HG02642 (cell line): ENCODE data around the gene GALNT9.

Experiments used
- ATAC-seq: cut with Tn5 transposase; IDR thresholded peaks from one replicate; pipeline ENCODE4 v1.9.1; 2021; ENCODE audit warnings: mild to moderate bottlenecking; ENCODE audit not compliant: unreplicated experiment, poor library complexity

Gene GALNT9

GRCh38 chr12:132166801-132167591 is 162.4 kb downstream of the GALNT9 start:
- no peak for ATAC-seq

GRCh38 chr12:132166093-132166492 is 163.3 kb downstream of the GALNT9 start:
- no peak for ATAC-seq

- ATAC-seq = no peak
Observed at GRCh38 chr12:132165584-132165983, 163.8 kb downstream of the GALNT9 start.

GRCh38 chr12:132164426-132164825 is 165.0 kb downstream of the GALNT9 start:
- no peak for ATAC-seq

- no peak for ATAC-seq
Observed at GRCh38 chr12:132163911-132164288, 165.5 kb downstream of the GALNT9 start.

- ATAC-seq = no peak
Observed at GRCh38 chr12:132163041-132163910, 166.1 kb downstream of the GALNT9 start.

- no peak for ATAC-seq
Observed at GRCh38 chr12:132162508-132163031, 166.8 kb downstream of the GALNT9 start.

GRCh38 chr12:132161796-132162507 is 167.4 kb downstream of the GALNT9 start:
- no peak for ATAC-seq

- no peak for ATAC-seq
Observed at GRCh38 chr12:132161036-132161781, 168.2 kb downstream of the GALNT9 start.

- ATAC-seq = no peak
Observed at GRCh38 chr12:132160601-132161035, 168.8 kb downstream of the GALNT9 start.

GRCh38 chr12:132160016-132160415 is 169.4 kb downstream of the GALNT9 start:
- no peak for ATAC-seq

- ATAC-seq = no peak
Observed at GRCh38 chr12:132159555-132160003, 169.8 kb downstream of the GALNT9 start.

- no peak for ATAC-seq
Observed at GRCh38 chr12:132158677-132159554, 170.5 kb downstream of the GALNT9 start.

- ATAC-seq = no peak
Observed at GRCh38 chr12:132157733-132158409, 171.5 kb downstream of the GALNT9 start.

- no peak for ATAC-seq
Observed at GRCh38 chr12:132156573-132157325, 172.6 kb downstream of the GALNT9 start.

- no peak for ATAC-seq
Observed at GRCh38 chr12:132155771-132156572, 173.4 kb downstream of the GALNT9 start.
